Activated naive CD4-positive, alpha-beta T cell treated with anti-CD3 and anti-CD28 coated beads, Interleukin-2, amount 50 U/mL, for 16 hours (primary cell): ENCODE measurements around the gene SLC38A2.
"Not testable (repeated sequence)": the region's sequence is repeated elsewhere in the genome, so short reads cannot be mapped to it uniquely, and the experiment has no call there.

Source experiments
- DNase-seq: peaks from one replicate; pipeline ENCODE4 v3.0.0-alpha.2; 2020

SLC38A2 gene

GRCh38 chr12:46372544-46373300 is at the start of gene SLC38A2:
Gene SLC38A2, minus strand, starts transcription at chr12:46372773. Its CDS starts 1,480 bp downstream, at chr12:46371293.
- DNase-seq, result peak; percentile 98

- no peak for DNase-seq
These were observed 47.1 kb upstream of the SLC38A2 start for GRCh38 chr12:46419675-46420074.

- DNase-seq, result no peak
These were observed 43.0 kb upstream of the SLC38A2 start for GRCh38 chr12:46415552-46415951.

- DNase-seq, result no peak
These were observed 42.2 kb upstream of the SLC38A2 start for GRCh38 chr12:46414591-46415268.

GRCh38 chr12:46413368-46413767 is 40.8 kb upstream of the SLC38A2 start:
- DNase-seq, result no peak

- no peak for DNase-seq
These were observed 40.3 kb upstream of the SLC38A2 start for GRCh38 chr12:46412857-46413256.

GRCh38 chr12:46410495-46410894 is 37.9 kb upstream of the SLC38A2 start:
- no peak for DNase-seq

- no peak for DNase-seq
These were observed 37.4 kb upstream of the SLC38A2 start for GRCh38 chr12:46409974-46410373.

- no peak for DNase-seq
These were observed 36.8 kb upstream of the SLC38A2 start for GRCh38 chr12:46409342-46409741.

- DNase-seq, result no peak
These were observed 35.9 kb upstream of the SLC38A2 start for GRCh38 chr12:46408441-46408840.

- DNase-seq, result no peak
These were observed 34.8 kb upstream of the SLC38A2 start for GRCh38 chr12:46407361-46407760.

- DNase-seq, result no peak
These were observed 33.9 kb upstream of the SLC38A2 start for GRCh38 chr12:46406352-46407027.

GRCh38 chr12:46404733-46405132 is 32.2 kb upstream of the SLC38A2 start:
- no peak for DNase-seq

- DNase-seq, result no peak
These were observed 31.7 kb upstream of the SLC38A2 start for GRCh38 chr12:46404225-46404631.

- DNase-seq, result no peak
These were observed 31.1 kb upstream of the SLC38A2 start for GRCh38 chr12:46403719-46404070.

GRCh38 chr12:46402941-46403718 is 30.6 kb upstream of the SLC38A2 start:
- no peak for DNase-seq

GRCh38 chr12:46402451-46402850 is 29.9 kb upstream of the SLC38A2 start:
- no peak for DNase-seq

GRCh38 chr12:46401662-46402061 is 29.1 kb upstream of the SLC38A2 start:
- DNase-seq, result no peak

GRCh38 chr12:46400406-46400805 is 27.8 kb upstream of the SLC38A2 start:
- DNase-seq, result no peak

- DNase-seq, result not testable (repeated sequence)
These were observed 27.1 kb upstream of the SLC38A2 start for GRCh38 chr12:46399461-46400248.

GRCh38 chr12:46396826-46397225 is 24.3 kb upstream of the SLC38A2 start:
- no peak for DNase-seq

- DNase-seq, result no peak
These were observed 22.8 kb upstream of the SLC38A2 start for GRCh38 chr12:46395388-46395787.
